Activated gamma-delta T cell (primary cell): ENCODE data around the gene NIBAN1.
A peak's percentile ranks its signal among the peaks of the same experiment; 100 is the strongest.
"Not testable (repeated sequence)": the region's sequence is repeated elsewhere in the genome, so short reads cannot be mapped to it uniquely, and the experiment has no call there.

Experiments
- DNase-seq: peaks from one replicate; lab custom pipeline; 2025; lab: John Stamatoyannopoulos, UW
- total RNA-seq, 2 donors: gene quantifications; one replicate each; lab custom pipeline; 2026; lab: John Stamatoyannopoulos, UW

The NIBAN1 gene, protein sequence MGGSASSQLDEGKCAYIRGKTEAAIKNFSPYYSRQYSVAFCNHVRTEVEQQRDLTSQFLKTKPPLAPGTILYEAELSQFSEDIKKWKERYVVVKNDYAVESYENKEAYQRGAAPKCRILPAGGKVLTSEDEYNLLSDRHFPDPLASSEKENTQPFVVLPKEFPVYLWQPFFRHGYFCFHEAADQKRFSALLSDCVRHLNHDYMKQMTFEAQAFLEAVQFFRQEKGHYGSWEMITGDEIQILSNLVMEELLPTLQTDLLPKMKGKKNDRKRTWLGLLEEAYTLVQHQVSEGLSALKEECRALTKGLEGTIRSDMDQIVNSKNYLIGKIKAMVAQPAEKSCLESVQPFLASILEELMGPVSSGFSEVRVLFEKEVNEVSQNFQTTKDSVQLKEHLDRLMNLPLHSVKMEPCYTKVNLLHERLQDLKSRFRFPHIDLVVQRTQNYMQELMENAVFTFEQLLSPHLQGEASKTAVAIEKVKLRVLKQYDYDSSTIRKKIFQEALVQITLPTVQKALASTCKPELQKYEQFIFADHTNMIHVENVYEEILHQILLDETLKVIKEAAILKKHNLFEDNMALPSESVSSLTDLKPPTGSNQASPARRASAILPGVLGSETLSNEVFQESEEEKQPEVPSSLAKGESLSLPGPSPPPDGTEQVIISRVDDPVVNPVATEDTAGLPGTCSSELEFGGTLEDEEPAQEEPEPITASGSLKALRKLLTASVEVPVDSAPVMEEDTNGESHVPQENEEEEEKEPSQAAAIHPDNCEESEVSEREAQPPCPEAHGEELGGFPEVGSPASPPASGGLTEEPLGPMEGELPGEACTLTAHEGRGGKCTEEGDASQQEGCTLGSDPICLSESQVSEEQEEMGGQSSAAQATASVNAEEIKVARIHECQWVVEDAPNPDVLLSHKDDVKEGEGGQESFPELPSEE
- 505 to 563 reads per million in 2 donors for total RNA-seq

GRCh38 chr1:184974056-184974836 lies at the start of gene NIBAN1:
Gene NIBAN1, minus strand, starts transcription at chr1:184974508. Its CDS starts 152 bp downstream, at chr1:184974356.
- DNase-seq: peak; percentile 72

- DNase-seq: no peak
Observed at GRCh38 chr1:185017966-185018365, 43.7 kb upstream of the NIBAN1 start.

DNA sequence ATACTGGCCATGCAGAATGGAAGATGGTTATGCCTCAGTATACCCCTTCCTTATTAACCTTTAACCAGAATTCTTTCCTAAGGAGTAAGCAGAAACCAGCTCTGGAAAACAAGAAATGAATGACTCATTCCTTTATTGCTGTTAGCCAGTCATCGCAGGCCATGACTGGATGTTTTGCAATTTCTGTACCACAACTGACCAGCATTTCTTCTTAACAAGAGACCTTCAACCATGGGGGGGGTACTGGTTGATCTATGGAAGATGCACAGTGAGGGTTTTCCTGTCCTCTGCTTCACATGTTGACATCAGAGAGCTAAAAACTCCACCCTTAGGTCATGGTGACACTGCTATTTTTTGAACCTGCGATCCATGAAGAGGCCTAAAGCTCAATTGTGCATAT lies 43.0 kb upstream of the NIBAN1 start:
- DNase-seq: no peak

- no peak for DNase-seq
Observed at GRCh38 chr1:185016880-185017279, 42.6 kb upstream of the NIBAN1 start.

DNA sequence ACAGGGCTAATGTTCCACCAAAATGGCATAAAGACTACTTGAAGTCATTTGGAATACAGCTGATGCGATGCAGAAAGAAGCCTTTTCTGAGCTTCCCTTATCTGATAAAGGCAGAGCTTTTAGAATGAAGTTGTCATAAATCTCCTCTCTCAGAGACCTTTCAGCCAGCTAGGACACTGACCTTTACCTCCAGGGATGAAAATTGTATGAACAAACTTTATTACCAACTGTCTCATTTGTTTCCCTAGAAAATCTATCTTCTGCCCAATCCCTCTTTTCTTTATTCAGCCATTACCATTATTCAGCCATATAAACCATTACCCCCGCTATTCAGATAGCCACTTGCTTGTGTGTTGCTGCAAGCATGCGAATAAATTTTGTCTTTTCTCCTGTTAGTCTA lies 41.3 kb upstream of the NIBAN1 start:
- no peak for DNase-seq

GRCh38 chr1:185014941-185015340 lies 40.6 kb upstream of the NIBAN1 start:
- DNase-seq: no peak

DNA sequence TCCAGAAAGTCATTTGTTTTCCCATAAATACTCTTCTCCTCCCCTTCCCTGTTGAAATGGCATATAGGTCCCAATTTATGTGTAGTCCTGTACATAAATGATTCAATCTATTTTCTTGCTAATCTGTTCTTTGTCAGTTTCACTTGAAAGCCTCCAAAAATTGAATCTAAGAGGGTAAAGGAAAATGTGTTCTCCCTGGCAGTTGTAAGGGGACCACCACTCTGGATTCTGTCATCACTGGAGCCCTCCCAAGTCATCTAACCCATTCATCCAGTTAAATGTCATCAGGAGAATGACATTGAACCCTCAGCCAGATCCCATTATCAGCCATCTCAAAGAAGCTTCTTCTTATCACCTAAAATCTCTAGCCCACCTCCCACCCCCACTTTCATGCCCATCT lies 36.1 kb upstream of the NIBAN1 start:
- DNase-seq: no peak

- no peak for DNase-seq
Observed at GRCh38 chr1:185008838-185009237, 34.5 kb upstream of the NIBAN1 start.

DNA sequence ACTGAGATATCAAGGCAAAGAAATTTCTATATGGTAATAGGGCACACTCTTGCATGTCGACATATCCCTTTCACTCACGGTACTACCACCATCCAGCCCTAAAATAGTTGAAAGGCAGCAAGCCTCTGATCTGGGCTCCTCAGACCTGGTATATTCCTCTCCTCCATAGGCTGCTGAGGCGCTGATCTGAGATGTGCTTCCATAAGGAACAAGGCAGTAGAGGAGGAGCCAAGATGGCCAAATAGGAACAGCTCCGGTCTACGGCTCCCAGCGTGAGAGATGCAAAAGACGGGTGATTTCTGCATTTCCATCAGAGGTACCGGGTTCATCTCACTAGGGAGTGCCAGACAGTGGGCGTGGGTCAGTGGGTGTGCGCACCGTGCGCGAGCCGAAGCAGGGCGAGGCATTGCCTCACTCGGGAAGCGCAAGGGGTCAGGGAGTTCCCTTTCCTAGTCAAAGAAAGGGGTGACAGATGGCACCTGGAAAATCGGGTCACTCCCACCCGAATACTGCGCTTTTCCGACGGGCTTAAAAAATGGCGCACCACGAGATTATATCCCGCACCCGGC lies 27.1 kb upstream of the NIBAN1 start:
- not testable (repeated sequence) for DNase-seq

- DNase-seq: not testable (repeated sequence)
Observed at GRCh38 chr1:184999974-185000373, 25.7 kb upstream of the NIBAN1 start.

DNA sequence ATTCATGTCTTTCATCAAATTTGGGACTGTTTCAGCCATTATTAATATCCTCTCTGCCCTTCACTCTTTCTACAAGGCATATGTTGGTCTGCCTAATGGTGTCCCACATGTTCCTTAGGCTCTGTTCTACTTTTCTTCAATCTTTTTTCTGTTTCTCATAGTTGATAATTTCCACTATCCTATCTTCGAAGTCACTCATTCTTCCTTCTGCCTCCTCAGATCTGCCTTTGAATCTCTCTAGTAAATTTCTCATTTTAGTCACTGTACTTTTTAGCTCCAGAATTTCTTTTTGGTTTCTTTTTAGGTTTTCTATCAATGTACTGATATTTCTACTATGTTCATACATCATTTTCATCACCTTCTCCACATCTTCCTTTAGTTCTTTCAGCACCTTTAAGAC lies 20.0 kb upstream of the NIBAN1 start:
- DNase-seq: no peak

GRCh38 chr1:184992271-184992670 lies 18.0 kb upstream of the NIBAN1 start:
- no peak for DNase-seq

- no peak for DNase-seq
Observed at GRCh38 chr1:184990204-184990603, 15.9 kb upstream of the NIBAN1 start.

DNA sequence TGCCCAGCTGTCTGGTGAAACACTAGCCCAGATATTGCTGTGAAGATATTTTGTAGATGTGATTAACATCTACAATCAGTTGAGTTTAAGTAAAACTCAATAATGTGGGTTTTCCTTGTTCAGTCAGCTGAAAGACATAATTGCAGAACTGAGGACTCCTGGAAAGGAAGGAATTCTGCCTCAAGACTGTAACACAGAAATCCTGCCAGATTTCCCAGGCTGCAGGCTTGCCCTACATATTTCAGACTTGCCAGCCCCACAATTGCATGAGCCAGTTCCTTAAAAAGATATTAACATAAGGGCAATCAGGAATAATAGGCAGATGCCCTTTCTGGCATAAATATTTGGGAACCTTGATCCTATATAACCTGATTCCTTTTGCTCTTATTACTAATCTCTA lies 14.2 kb upstream of the NIBAN1 start:
- DNase-seq: no peak

DNA sequence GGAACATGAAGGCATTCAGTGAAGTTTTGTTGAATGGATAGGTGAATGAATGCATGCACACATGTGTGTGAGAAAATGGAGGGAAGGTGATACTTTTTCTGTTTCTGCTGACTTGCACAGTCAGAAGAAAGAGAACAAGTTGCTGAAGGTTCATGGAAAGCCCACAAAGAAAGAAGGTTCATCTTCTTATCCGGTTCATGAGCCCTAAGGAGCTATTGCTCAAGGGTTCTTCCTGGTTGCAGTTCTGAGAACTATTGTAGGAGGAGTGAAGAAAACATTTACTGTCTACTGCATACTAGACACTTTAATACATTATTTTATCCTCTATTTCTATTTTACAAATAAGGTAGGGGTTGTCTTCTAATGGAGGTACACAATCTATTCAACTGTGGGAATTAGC lies 13.4 kb upstream of the NIBAN1 start:
- DNase-seq: no peak

DNA sequence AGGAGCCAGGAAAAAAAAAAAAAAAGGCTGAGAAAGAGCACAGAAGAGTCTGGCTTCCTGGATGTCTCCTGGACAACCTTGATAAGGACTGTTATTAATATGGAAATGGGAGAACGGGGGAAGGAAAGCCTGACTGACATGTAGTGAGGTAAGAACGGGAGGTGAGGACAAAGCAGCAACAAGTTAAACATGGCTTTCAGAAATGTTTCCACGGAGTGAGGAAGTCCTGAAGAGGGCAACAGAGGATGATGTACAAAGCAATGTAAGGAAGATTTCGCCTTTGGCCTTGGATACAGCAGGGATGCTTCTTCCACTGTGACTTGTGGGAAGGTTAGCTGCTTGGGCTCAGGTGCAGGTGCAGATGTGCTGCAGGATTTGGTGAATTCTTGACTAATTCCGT lies 11.9 kb upstream of the NIBAN1 start:
- no peak for DNase-seq

GRCh38 chr1:184982002-184982954 lies 8.0 kb upstream of the NIBAN1 start:
- DNase-seq: peak; percentile 19

DNA sequence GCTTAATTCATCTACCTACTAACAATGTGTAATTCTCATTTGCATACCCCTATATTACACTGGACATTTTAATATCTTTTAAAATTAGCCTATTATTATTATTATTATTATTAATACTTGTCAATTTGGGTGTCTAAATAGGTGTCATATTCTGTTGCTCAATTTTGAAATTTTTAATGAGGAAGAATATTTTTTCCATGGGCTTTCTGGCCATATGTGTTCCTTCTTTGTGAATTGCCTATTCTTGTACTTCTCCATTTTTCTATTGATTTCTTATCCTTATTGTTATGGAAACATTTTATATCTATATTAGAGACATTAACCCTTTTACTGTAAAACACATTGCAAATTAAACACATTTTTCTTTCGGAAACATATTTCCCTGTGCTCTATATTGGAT lies 6.4 kb upstream of the NIBAN1 start:
- no peak for DNase-seq

- no peak for DNase-seq
Observed at GRCh38 chr1:184975208-184975870, 1.0 kb upstream of the NIBAN1 start.

GRCh38 chr1:184974837-184975115 lies 468 bp upstream of the NIBAN1 start:
- DNase-seq: no peak
